Activated CD4-positive, alpha-beta T cell treated with anti-CD3 and anti-CD28 coated beads, Interleukin-2, amount 50 U/mL, for 24 hours (primary cell): Measurements from ENCODE around the gene ITGA8.

Experiments used
- DNase-seq, 2 donors: peaks; one replicate each; pipeline ENCODE4 v3.0.0-alpha.2; 2020; ENCODE audit warnings: low read depth in 1 of 2, low spot score in 1 of 2

ITGA8 gene

GRCh38 chr10:15472008-15472407 is 247.7 kb downstream of the ITGA8 start:
- DNase-seq = no peak

GRCh38 chr10:15469111-15469510 is 250.6 kb downstream of the ITGA8 start:
- DNase-seq = no peak

DNA sequence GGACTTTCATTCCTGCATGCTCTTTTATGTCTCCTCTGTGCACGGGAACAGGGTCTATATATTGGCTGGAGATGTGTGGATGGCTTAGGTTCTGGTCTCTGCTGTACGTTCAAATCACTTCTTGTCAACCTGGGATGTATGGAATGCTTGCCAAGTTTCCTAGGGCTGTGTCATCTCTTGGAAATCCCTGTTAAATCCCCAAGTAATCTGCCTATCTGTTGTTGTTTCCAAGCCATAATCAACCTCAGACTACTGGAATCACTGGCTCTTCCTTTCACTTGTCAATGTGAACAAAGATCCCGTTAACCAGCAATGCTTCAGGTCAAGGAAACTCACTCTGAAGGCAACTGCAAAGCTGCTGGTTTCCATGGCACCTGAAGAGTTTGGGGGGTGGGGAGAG is 255.3 kb downstream of the ITGA8 start:
- no peak for DNase-seq
